ENCODE measurements around the gene CPS1.

GRCh38 chr2:210534879-210535278 is 21.5 kb upstream of the CPS1 start:
- no peak for TF ChIP-seq CTCF (conservative IDR thresholded peaks at IDR 0.05; ENCODE audit: low read depth in 2 of 2)
- TF ChIP-seq POLR2AphosphoS5 (IDR thresholded peaks at IDR 0.05; ENCODE audit: low read depth) = no peak
- no peak for TF ChIP-seq EZH2 (IDR thresholded peaks at IDR 0.05; ENCODE audit: low read depth, unreplicated experiment)
- TF ChIP-seq EZH2phosphoT487 (IDR thresholded peaks at IDR 0.05; ENCODE audit: unreplicated experiment) = no peak
- TF ChIP-seq JUNB (IDR thresholded peaks at IDR 0.05; ENCODE audit: unreplicated experiment) = no peak
